ENCODE measurements around the gene GPC3.
"Not testable (repeated sequence)": the region's sequence is repeated elsewhere in the genome, so short reads cannot be mapped to it uniquely, and the experiment has no call there.

- TF ChIP-seq POLR2A, POLR2AphosphoS5 (IDR thresholded peaks at IDR 0.05): not testable (repeated sequence)
- TF ChIP-seq, protein P1, sequence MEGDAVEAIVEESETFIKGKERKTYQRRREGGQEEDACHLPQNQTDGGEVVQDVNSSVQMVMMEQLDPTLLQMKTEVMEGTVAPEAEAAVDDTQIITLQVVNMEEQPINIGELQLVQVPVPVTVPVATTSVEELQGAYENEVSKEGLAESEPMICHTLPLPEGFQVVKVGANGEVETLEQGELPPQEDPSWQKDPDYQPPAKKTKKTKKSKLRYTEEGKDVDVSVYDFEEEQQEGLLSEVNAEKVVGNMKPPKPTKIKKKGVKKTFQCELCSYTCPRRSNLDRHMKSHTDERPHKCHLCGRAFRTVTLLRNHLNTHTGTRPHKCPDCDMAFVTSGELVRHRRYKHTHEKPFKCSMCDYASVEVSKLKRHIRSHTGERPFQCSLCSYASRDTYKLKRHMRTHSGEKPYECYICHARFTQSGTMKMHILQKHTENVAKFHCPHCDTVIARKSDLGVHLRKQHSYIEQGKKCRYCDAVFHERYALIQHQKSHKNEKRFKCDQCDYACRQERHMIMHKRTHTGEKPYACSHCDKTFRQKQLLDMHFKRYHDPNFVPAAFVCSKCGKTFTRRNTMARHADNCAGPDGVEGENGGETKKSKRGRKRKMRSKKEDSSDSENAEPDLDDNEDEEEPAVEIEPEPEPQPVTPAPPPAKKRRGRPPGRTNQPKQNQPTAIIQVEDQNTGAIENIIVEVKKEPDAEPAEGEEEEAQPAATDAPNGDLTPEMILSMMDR (IDR thresholded peaks at IDR 0.05): not testable (repeated sequence)
These were observed 30.1 kb upstream of the GPC3 start for GRCh38 chrX:134015510-134015909.
